Ureter (tissue), 1 donor: Measurements from ENCODE around the gene TNFAIP8L1. TPM values are rescaled to one million over a fixed set of nuclear protein-coding genes. Genes with fewer than 3 reads are reported as not detected.
"Not testable (repeated sequence)": the region's sequence is repeated elsewhere in the genome, so short reads cannot be mapped to it uniquely, and the experiment has no call there.

Source experiments
- DNase-seq: peaks from one replicate; pipeline ENCODE4 v3.0.0-alpha.2; 2020; ENCODE audit warnings: low spot score
- total RNA-seq: library from RNA; stranded (reverse); gene quantifications from one replicate; pipeline ENCODE4 v1.2.4, GENCODE V29; 2023
- donor health status: DM: yes; HTN: yes; CAD: no.

Gene TNFAIP8L1
- total RNA-seq, 1 donor from 2014 or later, result 3.9 TPM

- DNase-seq, result no peak
These were observed 37.8 kb downstream of the TNFAIP8L1 start for GRCh38 chr19:4676955-4677731.

DNA sequence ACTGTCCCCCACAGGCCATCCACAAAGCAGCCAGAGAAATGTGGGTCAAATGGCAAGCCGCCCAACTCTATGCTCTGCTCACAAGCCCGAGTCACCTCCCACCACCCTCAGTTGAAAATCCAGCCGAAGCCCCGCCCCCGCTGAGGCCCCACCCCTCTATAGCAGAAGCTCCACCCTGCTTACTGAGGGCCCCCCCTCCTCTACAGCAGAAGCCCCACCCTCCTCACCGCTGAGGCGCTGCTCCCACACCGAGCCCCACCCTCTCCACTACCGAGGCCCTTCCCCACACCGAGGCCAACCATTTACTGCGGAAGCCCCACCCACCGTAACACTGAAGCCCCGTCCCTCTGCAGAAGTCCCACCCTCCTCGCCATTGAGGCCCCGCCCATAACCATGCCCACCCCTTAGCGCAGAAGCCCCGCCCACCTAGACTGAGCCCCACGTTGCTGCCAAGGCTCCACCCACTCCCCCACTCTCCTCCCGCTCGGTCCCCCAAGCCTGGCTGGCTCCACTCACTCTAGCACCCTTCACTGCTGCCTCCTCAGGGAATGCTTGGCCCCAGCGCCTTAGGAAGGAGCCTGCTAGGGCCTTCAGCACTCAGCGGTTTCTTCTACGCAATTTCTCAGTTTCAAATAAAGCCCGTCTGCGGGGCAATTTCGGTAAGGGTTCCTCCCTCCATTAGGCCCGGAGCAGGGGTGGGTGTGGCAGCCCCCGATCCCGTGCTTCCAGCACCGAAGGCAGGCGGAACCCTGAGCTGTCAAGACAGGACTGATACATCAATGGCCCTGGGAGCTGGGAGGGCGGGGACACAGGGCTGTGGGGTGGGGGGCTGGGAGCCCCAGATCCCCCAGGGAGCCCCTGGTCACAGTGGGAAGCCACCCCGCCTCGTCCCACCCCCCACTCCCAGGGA lies 39.8 kb downstream of the TNFAIP8L1 start:
- no peak for DNase-seq

GRCh38 chr19:4680021-4680420 lies 40.7 kb downstream of the TNFAIP8L1 start:
- DNase-seq, result not testable (repeated sequence)

DNA sequence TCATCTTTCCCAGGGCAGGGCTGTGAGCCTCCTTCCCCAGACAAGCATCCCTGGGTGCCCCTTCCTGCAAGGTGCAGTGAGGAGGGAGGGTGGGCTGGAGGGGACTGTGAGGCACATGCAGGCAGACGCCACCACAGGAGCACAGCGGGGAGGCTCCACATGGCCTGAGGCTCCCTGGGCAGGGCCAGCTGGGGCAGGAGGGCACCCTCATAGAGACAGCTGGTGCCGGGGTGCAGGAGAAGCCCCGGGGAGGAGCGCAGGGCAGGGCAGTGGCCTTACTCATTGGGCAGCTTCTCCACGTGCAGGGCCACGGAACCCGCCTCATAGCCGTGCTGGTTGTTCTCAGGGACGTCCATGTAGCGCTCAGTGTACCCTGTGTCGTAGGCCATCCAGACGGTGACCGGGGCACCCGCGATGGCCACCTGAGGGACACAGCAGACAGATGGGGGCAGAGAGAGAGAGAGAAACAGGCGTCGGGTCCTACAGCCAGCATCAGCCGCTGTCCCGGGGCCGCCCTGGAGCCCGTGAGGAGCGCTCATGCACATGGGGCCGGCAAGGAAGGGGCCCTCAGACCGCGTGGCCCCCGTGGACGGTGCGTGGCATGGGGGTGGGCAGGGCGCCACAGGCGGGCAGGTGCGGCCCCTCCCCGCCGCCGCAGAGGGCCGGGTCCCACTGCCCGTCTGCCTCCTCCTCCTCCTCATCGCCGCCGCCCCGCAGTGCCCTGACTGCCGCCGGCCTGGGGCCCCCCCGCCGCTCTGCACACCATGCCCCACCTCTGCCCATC lies 43.3 kb downstream of the TNFAIP8L1 start:
- no peak for DNase-seq

GRCh38 chr19:4684312-4685095 lies 45.2 kb downstream of the TNFAIP8L1 start:
- DNase-seq, result no peak

DNA sequence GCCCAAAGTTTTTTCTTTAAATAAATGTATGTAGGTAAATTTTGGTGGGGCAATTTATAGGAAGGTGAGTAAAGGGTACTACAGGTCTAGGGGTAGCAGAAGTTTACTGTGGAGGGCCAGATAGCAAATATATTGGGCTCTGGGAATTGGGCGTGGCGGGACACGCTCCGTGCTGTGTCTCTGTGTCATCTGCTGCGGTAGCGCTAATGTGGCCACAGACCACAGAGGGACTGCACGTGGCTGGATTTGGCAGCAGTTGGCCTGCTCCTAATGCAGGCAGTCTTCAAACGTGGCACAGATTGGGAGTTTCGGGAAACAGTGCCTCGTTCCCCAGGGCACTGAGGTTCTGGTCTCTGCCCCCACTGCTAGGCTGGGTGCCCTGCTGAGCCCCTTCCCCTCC lies 47.4 kb downstream of the TNFAIP8L1 start:
- DNase-seq, result no peak

GRCh38 chr19:4687396-4687795 lies 48.1 kb downstream of the TNFAIP8L1 start:
- no peak for DNase-seq

DNA sequence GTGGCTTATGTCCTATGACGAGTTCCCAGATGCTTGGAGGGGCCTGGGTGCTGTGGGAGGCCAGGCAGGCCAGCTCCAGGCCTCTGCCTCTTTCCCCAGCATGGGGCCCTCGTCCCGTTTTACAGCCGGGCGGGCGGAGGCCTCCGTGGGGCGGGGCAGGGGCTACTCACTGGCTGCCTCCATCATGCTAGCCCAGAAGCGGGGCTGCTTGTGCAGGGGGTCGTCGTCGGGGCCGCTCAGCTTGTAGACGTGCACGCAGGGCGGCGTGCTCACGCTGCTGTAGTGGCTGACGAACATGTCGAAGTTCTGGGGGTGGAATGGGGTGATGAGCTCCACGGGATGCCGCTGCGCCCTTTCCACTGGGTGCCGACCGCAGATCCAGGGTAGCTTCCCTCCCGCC lies 49.3 kb downstream of the TNFAIP8L1 start:
- no peak for DNase-seq

DNA sequence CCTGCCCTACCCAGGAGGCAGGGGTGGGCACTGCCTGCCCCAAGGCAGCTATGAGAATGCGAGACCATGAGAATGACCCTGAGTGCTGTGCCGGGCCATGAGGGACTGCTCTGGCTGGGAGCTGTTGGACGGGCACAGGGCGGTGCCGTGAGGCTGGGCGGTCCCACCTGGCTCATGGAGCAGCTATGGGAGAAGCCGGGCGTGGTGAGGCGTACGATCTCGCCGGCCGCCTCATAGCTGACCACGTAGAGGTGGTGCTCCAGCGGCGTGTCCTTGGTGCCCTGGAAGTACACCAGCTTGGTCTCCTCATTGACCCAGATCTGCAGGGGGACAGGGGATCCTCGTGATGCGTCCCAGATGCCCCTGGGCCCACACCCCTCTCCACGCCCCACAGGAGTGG lies 50.1 kb downstream of the TNFAIP8L1 start:
- no peak for DNase-seq

DNA sequence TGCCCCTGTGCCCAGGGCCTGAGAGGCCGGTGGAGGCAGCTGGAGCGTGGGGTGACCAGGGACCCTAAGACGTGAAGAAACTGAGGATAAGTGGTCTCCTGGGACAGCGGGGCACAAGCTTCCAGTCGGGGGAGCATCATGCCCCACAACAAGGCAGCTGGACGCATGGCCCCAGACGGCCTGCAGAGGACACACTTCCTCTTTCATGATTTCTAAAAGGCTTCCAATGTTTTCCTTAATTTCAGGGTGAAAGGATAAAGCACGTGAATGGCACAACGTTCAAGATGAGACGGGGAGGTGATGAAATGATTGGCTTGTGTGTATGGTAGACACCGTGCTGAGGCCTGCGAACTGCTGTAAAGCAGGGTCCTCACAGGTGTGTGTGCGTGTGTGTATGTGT lies 51.0 kb downstream of the TNFAIP8L1 start:
- no peak for DNase-seq

DNA sequence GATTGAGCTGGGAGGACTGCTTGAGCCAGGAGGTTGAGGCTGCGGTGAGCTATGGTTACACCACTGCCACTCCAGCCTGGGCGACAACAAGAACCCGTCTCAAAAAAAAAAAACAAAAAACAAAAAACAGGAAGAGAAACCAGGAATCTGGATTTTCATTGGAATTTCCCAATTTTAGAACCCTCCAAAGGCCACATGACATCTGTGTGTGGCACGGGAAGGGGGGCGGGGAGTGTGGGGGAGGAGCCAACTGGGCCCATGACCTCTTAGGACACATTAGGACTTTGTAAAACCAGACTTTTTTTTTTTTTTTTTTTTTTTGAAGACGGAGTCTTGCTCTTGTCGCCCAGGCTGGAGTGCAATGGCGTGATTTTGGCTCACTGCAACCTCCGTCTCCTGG lies 52.1 kb downstream of the TNFAIP8L1 start:
- no peak for DNase-seq

DNA sequence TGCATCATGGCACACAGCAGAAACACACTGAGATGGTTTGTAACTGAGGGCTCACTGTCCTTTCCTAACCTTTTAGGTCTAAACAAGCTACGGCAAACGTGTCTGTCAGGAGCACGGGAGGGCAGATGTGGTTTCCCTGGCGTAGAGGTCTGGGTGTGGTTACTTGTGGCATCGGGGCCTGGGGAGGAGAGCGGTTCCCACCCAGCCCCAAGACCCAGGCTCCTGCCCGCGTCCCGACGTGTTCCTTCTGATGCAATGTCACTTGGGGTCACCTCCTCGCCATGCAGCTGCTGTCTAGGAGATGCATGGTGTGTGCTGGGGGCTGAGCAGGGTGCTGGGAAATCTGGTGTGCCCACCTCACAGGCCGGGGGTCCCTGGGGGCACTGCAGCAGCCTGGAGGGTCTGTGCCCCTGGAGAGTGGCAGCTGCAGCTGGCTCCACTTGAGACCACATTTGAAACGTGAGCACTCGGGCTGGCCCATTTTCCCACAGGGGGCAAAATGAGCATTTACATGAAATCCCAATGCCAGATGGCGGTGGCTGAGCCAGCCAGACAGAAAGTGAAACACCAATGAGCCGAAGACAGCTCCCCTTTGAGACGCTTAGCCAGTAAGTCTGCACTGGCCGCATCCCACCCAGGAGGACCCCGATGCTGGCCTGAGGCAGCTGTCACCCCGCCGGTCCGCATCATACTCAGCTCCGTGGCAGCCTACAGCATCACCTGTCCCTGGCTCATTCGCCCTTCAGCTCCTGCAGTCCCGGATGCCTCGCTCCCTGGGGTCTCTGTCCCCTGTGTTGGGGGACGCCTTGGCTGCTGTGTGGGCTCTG lies 53.1 kb downstream of the TNFAIP8L1 start:
- DNase-seq, result no peak

DNA sequence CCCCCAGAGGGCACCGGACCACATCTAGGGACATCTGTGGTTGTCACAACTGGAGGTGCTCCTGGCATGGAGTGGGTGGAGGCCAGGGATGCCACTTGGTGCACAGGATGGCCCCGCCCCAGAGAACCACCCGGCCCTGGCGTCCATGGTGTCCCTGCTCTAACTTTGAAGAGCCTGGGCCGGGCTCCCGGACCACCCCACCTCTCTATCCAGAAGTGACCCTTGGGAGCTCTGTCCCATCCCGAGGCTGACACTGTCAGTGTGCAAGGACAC lies 53.7 kb downstream of the TNFAIP8L1 start:
- DNase-seq, result no peak

DNA sequence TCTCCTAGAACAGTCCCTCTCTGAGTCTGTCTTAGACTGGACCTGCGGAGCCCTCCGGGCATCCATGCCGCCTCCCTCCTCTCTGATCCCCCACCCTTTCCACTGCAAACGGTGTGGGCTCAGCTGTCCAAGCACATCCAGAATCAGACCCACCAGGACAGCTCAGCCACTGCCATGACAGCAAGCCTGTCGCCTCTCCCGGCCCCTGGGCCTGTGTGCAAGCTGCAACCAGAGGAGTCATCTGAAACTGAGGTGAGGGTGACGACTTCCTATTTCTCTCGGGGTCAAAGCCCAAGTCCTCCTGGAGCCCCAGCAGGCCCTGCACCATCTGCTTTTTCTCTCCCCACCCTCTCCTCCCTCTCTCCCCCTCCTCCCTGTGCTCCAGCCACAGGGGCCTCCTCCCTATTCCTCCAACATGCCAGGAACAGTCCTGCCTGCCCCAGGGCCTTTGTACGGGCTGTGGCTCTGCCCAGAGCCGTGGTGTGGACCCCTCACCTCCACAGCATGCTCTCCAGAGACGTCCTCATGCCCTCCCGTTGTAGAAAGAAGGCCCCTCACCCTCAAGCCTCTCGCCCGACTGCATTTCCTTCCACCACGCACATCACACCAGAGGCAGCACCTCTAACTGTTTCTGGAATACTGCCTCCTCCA lies 54.3 kb downstream of the TNFAIP8L1 start:
- no peak for DNase-seq

DNA sequence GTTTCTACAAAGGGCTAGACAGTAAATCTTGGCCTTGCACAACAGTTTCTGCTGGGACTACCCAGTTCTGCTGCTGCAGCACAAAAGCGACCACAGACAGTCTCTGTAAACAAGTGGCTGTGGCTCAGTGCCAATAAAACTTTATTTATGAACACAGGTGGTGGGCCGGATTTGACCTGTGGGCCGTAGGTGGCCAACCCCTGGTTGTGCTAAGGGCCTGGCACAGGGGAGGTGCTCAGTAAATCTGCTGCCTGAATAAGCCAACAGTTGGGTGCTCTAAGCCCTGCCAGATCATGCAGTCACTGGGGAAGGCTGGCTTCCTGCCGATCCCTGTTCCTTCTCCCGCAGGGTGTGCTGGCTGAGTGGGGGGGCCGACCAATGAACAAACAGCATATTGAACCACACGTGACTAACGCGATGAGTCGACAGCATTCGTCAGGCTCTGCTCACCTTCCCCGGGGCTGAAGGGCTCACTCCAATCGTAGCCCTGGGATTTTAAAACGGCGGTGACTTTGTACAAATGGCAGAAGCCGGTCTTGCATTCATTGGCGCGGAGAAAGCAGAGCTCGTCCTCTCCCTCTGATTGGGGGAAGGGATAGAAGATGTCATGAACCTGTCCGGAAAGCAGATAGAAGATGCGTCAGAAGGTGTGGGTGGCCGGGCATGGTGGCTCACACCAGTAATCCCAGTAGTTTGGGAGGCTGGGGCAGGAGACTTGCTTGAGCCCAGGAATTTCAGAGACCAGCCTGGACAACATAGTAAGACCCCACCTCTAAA lies 55.1 kb downstream of the TNFAIP8L1 start:
- DNase-seq, result no peak

DNA sequence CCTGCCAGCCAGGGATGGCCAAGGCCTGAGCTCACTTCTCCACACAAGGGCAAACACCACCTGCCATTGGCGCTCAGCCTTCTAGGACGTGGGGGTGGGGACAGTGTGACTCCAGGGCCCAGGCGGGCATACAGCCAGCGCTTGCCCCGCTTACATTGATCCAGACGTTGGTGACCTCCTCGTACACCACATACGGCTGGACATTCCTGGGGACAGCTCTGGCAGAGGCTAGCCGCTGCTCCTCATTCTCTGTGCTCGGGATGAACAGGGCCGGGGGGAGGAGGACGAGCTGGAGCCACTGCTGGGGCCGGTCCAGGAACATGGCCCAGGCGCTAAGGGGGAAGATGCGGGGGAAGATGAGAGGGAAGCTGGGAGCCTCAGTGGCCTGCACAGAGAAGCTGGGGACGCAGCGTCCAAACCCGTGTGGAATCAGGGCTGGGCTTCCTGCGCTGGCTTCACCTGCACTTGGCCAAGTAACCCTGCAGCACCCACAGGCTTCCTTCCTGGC lies 56.0 kb downstream of the TNFAIP8L1 start:
- DNase-seq, result no peak

GRCh38 chr19:4697304-4697703 lies 58.0 kb downstream of the TNFAIP8L1 start:
- DNase-seq, result no peak

GRCh38 chr19:4699826-4700692 lies 60.7 kb downstream of the TNFAIP8L1 start:
- DNase-seq, result no peak
